ENCODE results near the gene PRR22. TPM values are rescaled to one million over a fixed set of nuclear protein-coding genes. Genes with fewer than 3 reads are reported as not detected.
A peak's percentile ranks its signal among the peaks of the same experiment; 100 is the strongest.

PRR22 gene
- total and polyA plus RNA-seq, 9 of the 15 experiments (the other 6 are each of a cell fraction or from before 2014, with no cell fraction given), result 0.03 to 12.0 (median 2.0) TPM; not detected in 1

GRCh38 chr19:5805462-5806132 lies 21.1 kb upstream of the PRR22 start (continued):
- TF ChIP-seq SIN3A (IDR thresholded peaks at IDR 0.05; ENCODE audit: borderline replicate concordance in 2 of 2, control insufficient read depth in 1 of 2, low read depth in 2 of 2, low read length in 2 of 2) (peak in 1 of 2 experiments; percentile 16; a peak in 1 of 4 replicates), E2F6 (IDR thresholded peaks at IDR 0.05; ENCODE audit: borderline replicate concordance in 1 of 2, extremely low read depth in 1 of 2, insufficient read depth in 1 of 2, insufficient read length in 1 of 2, low read depth in 1 of 2, low read length in 1 of 2, poor library complexity in 1 of 2, severe bottlenecking in 1 of 2) (peak; percentile 32 to 48), TOE1 (IDR thresholded peaks at IDR 0.05; ENCODE audit: borderline replicate concordance) (peak; percentile 60; the same call in 1 of the 2 replicates), TOE1 (CRISPR knock-in tag; IDR thresholded peaks at IDR 0.05; ENCODE audit: borderline replicate concordance, low read depth) (no peak), ZBTB33 (CRISPR knock-in tag; IDR thresholded peaks at IDR 0.05) (peak; percentile 55), ZNF274 (IDR thresholded peaks at IDR 0.05; ENCODE audit: borderline replicate concordance, low read depth, low read length) (no peak), ZNF431 (CRISPR knock-in tag; IDR thresholded peaks at IDR 0.05) (no peak), SMC3 (conservative IDR thresholded peaks at IDR 0.05; ENCODE audit: insufficient read depth, low read depth, low read length) (peak; percentile 72), ZNF764 (CRISPR knock-in tag; IDR thresholded peaks at IDR 0.05; ENCODE audit: low read depth) (no peak), SMAD2 (IDR thresholded peaks at IDR 0.05; ENCODE audit: low read depth, low read length) (no peak), TFAP4 (CRISPR knock-in tag; IDR thresholded peaks at IDR 0.05; ENCODE audit: borderline replicate concordance) (peak; percentile 74; the same call in 1 of the 2 replicates), RFX7 (CRISPR knock-in tag; IDR thresholded peaks at IDR 0.05) (no peak), PRDM10 (IDR thresholded peaks at IDR 0.05; ENCODE audit: partially characterized antibody) (no peak), PKNOX1 (IDR thresholded peaks at IDR 0.05) (peak; percentile 17; the same call in 1 of the 2 replicates), E2F3 (CRISPR knock-in tag; IDR thresholded peaks at IDR 0.05) (no peak), TCFL5 (CRISPR knock-in tag; conservative IDR thresholded peaks at IDR 0.05) (no peak), CHCHD3 (CRISPR knock-in tag; IDR thresholded peaks at IDR 0.05) (no peak), MTA1 (IDR thresholded peaks at IDR 0.05; ENCODE audit: borderline replicate concordance) (no peak; the same call in 1 of the 2 replicates)

All from K562 (cell line).